Natural killer cell (primary cell): ENCODE measurements around the gene ACKR4. TPM values are rescaled to one million over a fixed set of nuclear protein-coding genes. Genes with fewer than 3 reads are reported as not detected.

Experiments
- ATAC-seq, 3 donors: fragments of 150-1000 bp in 2 of 3; fragments of 200-7000 bp in 1 of 3; cut with Tn5 transposase; 1 replicate in 1 of 3; 2 replicates in 2 of 3; pipeline ENCODE4 v1.10.0; 2021; ENCODE audit warnings: mild to moderate bottlenecking in 2 of 3, moderate library complexity in 2 of 3
- DNase-seq, 2 donors: peaks; one replicate each; pipeline versions ENCODE4 v3.0.0 to v3.0.0-alpha.2; 2013 to 2021; ENCODE audit warnings: mixed read lengths in 1 of 2
- H3K27ac ChIP-seq: one replicate; pipeline ENCODE4 v1.5.1; 2013; ENCODE audit warnings: mild to moderate bottlenecking, low read length
- H3K27me3 ChIP-seq: one replicate; pipeline ENCODE4 v1.6.1; 2013; ENCODE audit warnings: low read length; ENCODE audit not compliant: control insufficient read depth, insufficient read depth
- H3K36me3 ChIP-seq: one replicate; pipeline ENCODE4 v1.6.1; 2013; ENCODE audit warnings: low read length; ENCODE audit not compliant: control insufficient read depth, insufficient read depth
- H3K4me1 ChIP-seq: one replicate; pipeline ENCODE4 v1.6.1; 2013; ENCODE audit warnings: low read length; ENCODE audit not compliant: control insufficient read depth, insufficient read depth
- H3K4me3 ChIP-seq: one replicate; pipeline ENCODE4 v1.5.1; 2013; ENCODE audit warnings: low read length
- H3K9me3 ChIP-seq: one replicate; pipeline ENCODE4 v1.6.1; 2013; ENCODE audit warnings: low read length; ENCODE audit not compliant: control insufficient read depth, insufficient read depth
- H3K27ac Mint-ChIP-seq, 2 donors: one replicate each; pipeline ENCODE4 v1.8.0; 2022; ENCODE audit warnings: mild to moderate bottlenecking in 2 of 2, mixed read lengths in 2 of 2, moderate library complexity in 1 of 2
- H3K27me3 Mint-ChIP-seq, 2 donors: one replicate each; pipeline ENCODE4 v1.8.0; 2022; ENCODE audit warnings: low read depth in 2 of 2, mixed read lengths in 2 of 2
- H3K36me3 Mint-ChIP-seq: one replicate; pipeline ENCODE4 v1.8.0; 2022; ENCODE audit warnings: mixed read lengths
- H3K4me1 Mint-ChIP-seq, 2 donors: one replicate each; pipeline ENCODE4 v1.8.0; 2022; ENCODE audit warnings: mixed read lengths in 2 of 2
- H3K4me3 Mint-ChIP-seq: one replicate; pipeline ENCODE4 v1.8.0; 2022; ENCODE audit warnings: mild to moderate bottlenecking, moderate library complexity, mixed read lengths
- H3K9me3 Mint-ChIP-seq, 2 donors: one replicate each; pipeline ENCODE4 v1.8.0; 2022; ENCODE audit warnings: mixed read lengths in 2 of 2
- WGBS: methylation state at CpG from one replicate; pipeline ENCODE4 v1.1.7; 2013; ENCODE audit warnings: missing lambda C conversion rate; ENCODE audit not compliant: insufficient coverage; 5-methylcytosine and 5-hydroxymethylcytosine counted together
- intact Hi-C: fragments of 100-400 bp; cut with micrococcal nuclease; formaldehyde crosslinking; loops from one replicate; pipeline ENCODE4 v1.14.2; 2022
- total RNA-seq, 4 donors: library from RNA; stranded (reverse); fragments of 120-200 nt in 1 of 4; gene quantifications; one replicate each; pipeline versions ENCODE4 v1.2.3 to v1.2.4, GENCODE V29; 2013 to 2022
- TF ChIP-seq, protein P1 (sequence below): fragments of 200-600 bp; IDR thresholded peaks from one replicate; pipeline ENCODE4 v1.8.0; 2022; ENCODE audit warnings: antibody characterized with exemption

The ACKR4 gene
- total RNA-seq, 3 donors from 2014 or later (not counting 1 experiment from before 2014, with no cell fraction given) = 0.14 to 0.32 TPM; not detected in 1

DNA sequence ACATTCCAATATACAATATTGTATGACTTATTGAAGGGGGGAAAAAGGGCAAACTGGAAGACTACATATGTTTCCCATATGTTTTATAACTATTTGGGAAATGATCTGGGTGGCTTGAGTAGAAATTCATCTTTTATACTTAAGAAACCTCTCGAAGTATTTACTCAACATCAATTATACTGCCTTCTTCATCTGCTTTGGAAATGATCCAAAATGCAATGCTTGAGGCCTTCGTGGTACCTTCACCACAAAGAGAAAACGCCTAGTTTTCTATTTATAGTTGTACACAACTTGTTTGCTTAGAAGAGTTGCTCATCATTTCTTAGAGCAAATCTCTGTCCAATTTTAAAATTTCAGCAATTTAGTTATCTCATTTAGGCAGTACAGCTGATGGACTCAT is 18.8 kb downstream of the ACKR4 start:
- ATAC-seq = no peak
- Mint-ChIP-seq H3K4me1 (peaks cover 3 to 9% of the 10 kb centered on the region in 2 donors), H3K36me3 (peaks cover 6% of the 10 kb centered on the region), H3K27me3 (no peaks in the 10 kb centered on the region), H3K4me3 (no peak overlapping the region), H3K9me3 (peaks cover 0 to 5% of the 10 kb centered on the region in 2 donors), H3K27ac (no peak overlapping the region)
- Histone ChIP-seq H3K36me3 (peaks cover 7% of the 10 kb centered on the region), H3K4me1 (no peaks in the 10 kb centered on the region), H3K9me3 (no peaks in the 10 kb centered on the region), H3K4me3 (no peak overlapping the region), H3K27ac (no peak overlapping the region), H3K27me3 (no peaks in the 10 kb centered on the region)
- WGBS = 37% methylated on average over 3 of the region's 3 CpGs
- intact Hi-C loops = no loop called here
- DNase-seq = no peak
- TF ChIP-seq, protein P1, sequence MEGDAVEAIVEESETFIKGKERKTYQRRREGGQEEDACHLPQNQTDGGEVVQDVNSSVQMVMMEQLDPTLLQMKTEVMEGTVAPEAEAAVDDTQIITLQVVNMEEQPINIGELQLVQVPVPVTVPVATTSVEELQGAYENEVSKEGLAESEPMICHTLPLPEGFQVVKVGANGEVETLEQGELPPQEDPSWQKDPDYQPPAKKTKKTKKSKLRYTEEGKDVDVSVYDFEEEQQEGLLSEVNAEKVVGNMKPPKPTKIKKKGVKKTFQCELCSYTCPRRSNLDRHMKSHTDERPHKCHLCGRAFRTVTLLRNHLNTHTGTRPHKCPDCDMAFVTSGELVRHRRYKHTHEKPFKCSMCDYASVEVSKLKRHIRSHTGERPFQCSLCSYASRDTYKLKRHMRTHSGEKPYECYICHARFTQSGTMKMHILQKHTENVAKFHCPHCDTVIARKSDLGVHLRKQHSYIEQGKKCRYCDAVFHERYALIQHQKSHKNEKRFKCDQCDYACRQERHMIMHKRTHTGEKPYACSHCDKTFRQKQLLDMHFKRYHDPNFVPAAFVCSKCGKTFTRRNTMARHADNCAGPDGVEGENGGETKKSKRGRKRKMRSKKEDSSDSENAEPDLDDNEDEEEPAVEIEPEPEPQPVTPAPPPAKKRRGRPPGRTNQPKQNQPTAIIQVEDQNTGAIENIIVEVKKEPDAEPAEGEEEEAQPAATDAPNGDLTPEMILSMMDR = no peak

- H3K4me1 ChIP-seq = no peaks in the 10 kb centered on the region
- H3K36me3 ChIP-seq = peaks cover 7% of the 10 kb centered on the region
- DNase-seq (no peak), ATAC-seq (no peak)
- Mint-ChIP-seq H3K36me3 (peaks cover 11% of the 10 kb centered on the region), H3K9me3 (peaks cover 0 to 5% of the 10 kb centered on the region in 2 donors), H3K27ac (no peak overlapping the region), H3K27me3 (no peaks in the 10 kb centered on the region), H3K4me1 (peaks cover 8 to 9% of the 10 kb centered on the region in 2 donors), H3K4me3 (no peak overlapping the region)
- no peaks in the 10 kb centered on the region for H3K27me3 ChIP-seq
- H3K9me3 ChIP-seq = no peaks in the 10 kb centered on the region
- 94% methylated on average over 1 of the region's 1 CpG for WGBS
- intact Hi-C loops = no loop called here
- H3K4me3 ChIP-seq = no peak overlapping the region
- TF ChIP-seq, protein P1 = no peak
- no peak overlapping the region for H3K27ac ChIP-seq
Measured at GRCh38 chr3:132616780-132617179, 19.7 kb downstream of the ACKR4 start.

DNA sequence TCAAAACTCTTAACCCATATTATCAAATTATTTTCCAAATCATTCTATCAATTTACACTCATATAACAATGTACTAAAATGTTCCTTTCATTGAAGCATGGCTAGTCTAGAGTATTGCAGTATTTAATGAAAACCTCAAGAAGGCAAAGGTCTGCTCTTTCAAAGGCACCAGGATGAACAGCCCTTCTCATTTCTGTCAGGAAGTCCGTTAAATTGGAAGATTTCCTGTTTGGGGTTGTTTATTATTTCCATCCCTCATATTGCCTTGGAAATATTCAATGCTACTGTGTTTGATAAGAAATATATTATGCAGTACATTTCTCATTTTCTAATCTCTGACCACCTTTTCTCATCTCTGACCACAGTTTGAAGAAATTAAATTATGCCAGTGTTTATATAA is 25.1 kb downstream of the ACKR4 start:
- Histone ChIP-seq H3K27me3 (no peaks in the 10 kb centered on the region), H3K4me3 (no peak overlapping the region), H3K4me1 (no peaks in the 10 kb centered on the region), H3K9me3 (no peaks in the 10 kb centered on the region), H3K36me3 (peaks cover 27% of the 10 kb centered on the region), H3K27ac (no peak overlapping the region)
- H3K4me1 Mint-ChIP-seq = peaks cover 0 to 8% of the 10 kb centered on the region in 2 donors
- DNase-seq (no peak), ATAC-seq (no peak)
- intact Hi-C loops = no loop called here
- TF ChIP-seq, protein P1 = no peak
- WGBS = 40% methylated on average over 1 of the region's 1 CpG
- no peak overlapping the region for H3K4me3 Mint-ChIP-seq
- H3K27ac Mint-ChIP-seq = no peak overlapping the region
- peaks cover 21% of the 10 kb centered on the region for H3K36me3 Mint-ChIP-seq
- H3K27me3 Mint-ChIP-seq = no peaks in the 10 kb centered on the region
- H3K9me3 Mint-ChIP-seq = no peaks in the 10 kb centered on the region

GRCh38 chr3:132622761-132623160 is 25.7 kb downstream of the ACKR4 start:
- Histone ChIP-seq H3K9me3 (no peaks in the 10 kb centered on the region), H3K36me3 (peaks cover 27% of the 10 kb centered on the region), H3K27me3 (no peaks in the 10 kb centered on the region), H3K4me3 (no peak overlapping the region), H3K27ac (no peak overlapping the region), H3K4me1 (no peaks in the 10 kb centered on the region)
- WGBS = no CpG with 5 or more reads among the region's 1 CpG
- ATAC-seq (no peak), DNase-seq (no peak)
- intact Hi-C loops = no loop called here
- Mint-ChIP-seq H3K27ac (no peak overlapping the region), H3K4me1 (peaks cover 0 to 8% of the 10 kb centered on the region in 2 donors), H3K9me3 (no peaks in the 10 kb centered on the region), H3K27me3 (no peaks in the 10 kb centered on the region), H3K36me3 (peaks cover 21% of the 10 kb centered on the region), H3K4me3 (no peak overlapping the region)
- TF ChIP-seq, protein P1 = no peak
